Astrocyte (in vitro differentiated cells and primary cell): ENCODE measurements around the gene TMTC2. TPM values are rescaled to one million over a fixed set of nuclear protein-coding genes. Genes with fewer than 3 reads are reported as not detected.

Experiments used
- DNase-seq: peaks from one replicate; pipeline ENCODE4 v3.0.0-alpha.2; 2010; ENCODE audit warnings: low read depth
- FAIRE-seq: peaks from 2 replicates; lab custom pipeline; 2011; peaks lifted over from hg19 to GRCh38; lab: Jason Lieb, UNC
- H2AFZ ChIP-seq: 2 replicates; pipeline ENCODE4 v1.6.0; 2012; ENCODE audit warnings: low read depth, low read length, inconsistent platforms
- H3K27ac ChIP-seq: 2 replicates; pipeline ENCODE4 v1.5.1; 2011; ENCODE audit warnings: low read depth, low read length, inconsistent platforms
- H3K27me3 ChIP-seq: 2 replicates; pipeline ENCODE4 v1.6.0; 2011; ENCODE audit warnings: low read length, inconsistent platforms; ENCODE audit not compliant: insufficient read depth
- H3K36me3 ChIP-seq: 2 replicates; pipeline ENCODE4 v1.5.1; 2011; ENCODE audit warnings: low read length, inconsistent platforms; ENCODE audit not compliant: insufficient read depth
- H3K4me1 ChIP-seq: 2 replicates; pipeline ENCODE4 v1.5.1; 2011; ENCODE audit warnings: low read length, inconsistent platforms; ENCODE audit not compliant: insufficient read depth
- H3K4me2 ChIP-seq: 2 replicates; pipeline ENCODE4 v1.6.0; 2012; ENCODE audit warnings: low read length, inconsistent platforms
- H3K4me3 ChIP-seq: 2 replicates; pipeline ENCODE4 v1.5.1; 2011; ENCODE audit warnings: low read depth, mild to moderate bottlenecking, low read length, inconsistent platforms; ENCODE audit not compliant: insufficient read depth
- H3K79me2 ChIP-seq: 2 replicates; pipeline ENCODE4 v1.6.0; 2012; ENCODE audit warnings: mild to moderate bottlenecking, low read length, inconsistent platforms; ENCODE audit not compliant: insufficient read depth
- H3K9ac ChIP-seq: 2 replicates; pipeline ENCODE4 v1.6.0; 2012; ENCODE audit warnings: mild to moderate bottlenecking, low read length, inconsistent platforms
- H3K9me3 ChIP-seq: 2 replicates; pipeline ENCODE4 v1.5.1; 2012; ENCODE audit warnings: low read depth, mild to moderate bottlenecking, low read length, inconsistent platforms; ENCODE audit not compliant: insufficient read depth
- H4K20me1 ChIP-seq: 2 replicates; pipeline ENCODE4 v1.6.0; 2012; ENCODE audit warnings: low read length, inconsistent platforms; ENCODE audit not compliant: insufficient read depth
- H3K27ac Mint-ChIP-seq: one replicate; pipeline ENCODE4 v1.8.0; 2021; ENCODE audit warnings: mild to moderate bottlenecking, mixed read lengths; ENCODE audit not compliant: unreplicated experiment
- H3K27me3 Mint-ChIP-seq: one replicate; pipeline ENCODE4 v1.8.0; 2021; ENCODE audit warnings: low read depth, mixed read lengths; ENCODE audit not compliant: unreplicated experiment
- H3K36me3 Mint-ChIP-seq: one replicate; pipeline ENCODE4 v1.8.0; 2021; ENCODE audit warnings: low read depth, mixed read lengths; ENCODE audit not compliant: unreplicated experiment
- H3K4me1 Mint-ChIP-seq: one replicate; pipeline ENCODE4 v1.8.0; 2021; ENCODE audit warnings: low read depth, mixed read lengths; ENCODE audit not compliant: unreplicated experiment
- H3K4me3 Mint-ChIP-seq: one replicate; pipeline ENCODE4 v1.8.0; 2021; ENCODE audit warnings: mild to moderate bottlenecking, moderate library complexity, mixed read lengths; ENCODE audit not compliant: unreplicated experiment
- H3K9me3 Mint-ChIP-seq: one replicate; pipeline ENCODE4 v1.8.0; 2021; ENCODE audit warnings: mild to moderate bottlenecking, mixed read lengths; ENCODE audit not compliant: unreplicated experiment
- CTCF ChIP-seq: IDR thresholded peaks from 2 replicates; pipeline ENCODE4 v1.5.1; 2011; ENCODE audit warnings: low read depth, mild to moderate bottlenecking, inconsistent platforms, low read length, moderate library complexity; ENCODE audit not compliant: insufficient read depth
- EZH2 ChIP-seq: IDR thresholded peaks from 2 replicates; pipeline ENCODE4 v1.6.1; 2012; ENCODE audit warnings: mild to moderate bottlenecking, low read length, inconsistent platforms; ENCODE audit not compliant: insufficient read depth
- total RNA-seq: library from RNA; stranded (reverse); gene quantifications from 2 replicates; pipeline ENCODE4 v1.2.1, GENCODE V29; 2021

Gene TMTC2
- total RNA-seq, 1 donor from 2014 or later = 2.2 TPM

- Mint-ChIP-seq H3K36me3 (no peaks in the 10 kb centered on the region), H3K27ac (no peak overlapping the region), H3K9me3 (no peaks in the 10 kb centered on the region), H3K27me3 (no peaks in the 10 kb centered on the region), H3K4me1 (no peaks in the 10 kb centered on the region), H3K4me3 (no peak overlapping the region)
- Histone ChIP-seq H3K9me3 (no peaks in the 10 kb centered on the region), H2AFZ (no peak overlapping the region), H3K9ac (no peak overlapping the region), H3K4me1 (no peaks in the 10 kb centered on the region), H3K36me3 (no peaks in the 10 kb centered on the region), H3K79me2 (no peaks in the 10 kb centered on the region), H3K4me2 (no peak overlapping the region), H3K4me3 (no peak overlapping the region), H3K27ac (no peak overlapping the region), H3K27me3 (no peaks in the 10 kb centered on the region), H4K20me1 (no peaks in the 10 kb centered on the region)
- FAIRE-seq = no peak
- DNase-seq = no peak
- TF ChIP-seq CTCF = no peak
- TF ChIP-seq EZH2 = no peak
Measured at GRCh38 chr12:82800185-82800584, 113.5 kb downstream of the TMTC2 start.

- TF ChIP-seq EZH2 (no peak), CTCF (no peak)
- Mint-ChIP-seq H3K9me3 (no peaks in the 10 kb centered on the region), H3K4me1 (no peaks in the 10 kb centered on the region), H3K27me3 (no peaks in the 10 kb centered on the region), H3K27ac (no peak overlapping the region), H3K36me3 (no peaks in the 10 kb centered on the region), H3K4me3 (no peak overlapping the region)
- Histone ChIP-seq H3K4me2 (no peak overlapping the region), H3K4me1 (no peaks in the 10 kb centered on the region), H3K9ac (no peak overlapping the region), H3K36me3 (no peaks in the 10 kb centered on the region), H3K4me3 (no peak overlapping the region), H3K27me3 (no peaks in the 10 kb centered on the region), H3K27ac (no peak overlapping the region), H3K9me3 (no peaks in the 10 kb centered on the region), H2AFZ (no peak overlapping the region), H3K79me2 (no peaks in the 10 kb centered on the region), H4K20me1 (no peaks in the 10 kb centered on the region)
- DNase-seq = no peak
- FAIRE-seq = no peak
Measured at GRCh38 chr12:82801951-82802610, 115.4 kb downstream of the TMTC2 start.

- no peak overlapping the region for H3K4me3 Mint-ChIP-seq
- Histone ChIP-seq H3K27me3 (no peaks in the 10 kb centered on the region), H3K79me2 (no peaks in the 10 kb centered on the region), H2AFZ (no peak overlapping the region), H3K9ac (no peak overlapping the region), H3K4me1 (no peaks in the 10 kb centered on the region), H3K27ac (no peak overlapping the region), H3K4me2 (no peak overlapping the region), H3K36me3 (no peaks in the 10 kb centered on the region), H3K4me3 (no peak overlapping the region), H4K20me1 (no peaks in the 10 kb centered on the region), H3K9me3 (no peaks in the 10 kb centered on the region)
- no peaks in the 10 kb centered on the region for H3K27me3 Mint-ChIP-seq
- FAIRE-seq = no peak
- H3K9me3 Mint-ChIP-seq = no peaks in the 10 kb centered on the region
- no peaks in the 10 kb centered on the region for H3K4me1 Mint-ChIP-seq
- no peak overlapping the region for H3K27ac Mint-ChIP-seq
- no peaks in the 10 kb centered on the region for H3K36me3 Mint-ChIP-seq
- no peak for DNase-seq
- no peak for TF ChIP-seq CTCF
- TF ChIP-seq EZH2 = no peak
Measured at GRCh38 chr12:82803201-82803600, 116.5 kb downstream of the TMTC2 start.
